ENCODE measurements around the gene EXOC2.

EXOC2 gene

DNA sequence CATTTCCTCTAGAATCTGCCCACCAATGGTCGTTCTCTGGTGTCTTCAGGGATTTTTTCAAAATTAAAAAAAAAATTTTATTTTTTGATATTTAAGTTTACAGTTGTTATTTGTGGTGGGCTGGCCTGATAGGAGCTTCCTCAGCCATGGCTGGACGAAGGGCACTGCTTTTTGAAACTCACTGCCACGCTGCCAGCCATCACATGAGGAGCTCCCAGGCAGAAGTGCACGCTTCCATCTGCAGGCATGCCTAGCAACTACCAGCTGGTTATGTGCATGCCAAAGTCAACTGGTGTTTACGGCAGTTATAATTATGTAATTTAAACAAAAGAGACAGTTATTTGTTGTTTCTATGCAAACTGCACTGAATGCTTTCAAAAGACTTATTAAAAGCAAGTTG is 196.3 kb downstream of the EXOC2 start:
- no peak for DNase-seq (ENCODE audit: low read depth)
- TF ChIP-seq, protein P1, sequence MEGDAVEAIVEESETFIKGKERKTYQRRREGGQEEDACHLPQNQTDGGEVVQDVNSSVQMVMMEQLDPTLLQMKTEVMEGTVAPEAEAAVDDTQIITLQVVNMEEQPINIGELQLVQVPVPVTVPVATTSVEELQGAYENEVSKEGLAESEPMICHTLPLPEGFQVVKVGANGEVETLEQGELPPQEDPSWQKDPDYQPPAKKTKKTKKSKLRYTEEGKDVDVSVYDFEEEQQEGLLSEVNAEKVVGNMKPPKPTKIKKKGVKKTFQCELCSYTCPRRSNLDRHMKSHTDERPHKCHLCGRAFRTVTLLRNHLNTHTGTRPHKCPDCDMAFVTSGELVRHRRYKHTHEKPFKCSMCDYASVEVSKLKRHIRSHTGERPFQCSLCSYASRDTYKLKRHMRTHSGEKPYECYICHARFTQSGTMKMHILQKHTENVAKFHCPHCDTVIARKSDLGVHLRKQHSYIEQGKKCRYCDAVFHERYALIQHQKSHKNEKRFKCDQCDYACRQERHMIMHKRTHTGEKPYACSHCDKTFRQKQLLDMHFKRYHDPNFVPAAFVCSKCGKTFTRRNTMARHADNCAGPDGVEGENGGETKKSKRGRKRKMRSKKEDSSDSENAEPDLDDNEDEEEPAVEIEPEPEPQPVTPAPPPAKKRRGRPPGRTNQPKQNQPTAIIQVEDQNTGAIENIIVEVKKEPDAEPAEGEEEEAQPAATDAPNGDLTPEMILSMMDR (conservative IDR thresholded peaks at IDR 0.05; ENCODE audit: control insufficient read depth, insufficient read depth, low read depth, low read length): no peak
- H3K4me3 ChIP-seq (ENCODE audit: control insufficient read depth, low read depth, low read length): no peak overlapping the region

DNA sequence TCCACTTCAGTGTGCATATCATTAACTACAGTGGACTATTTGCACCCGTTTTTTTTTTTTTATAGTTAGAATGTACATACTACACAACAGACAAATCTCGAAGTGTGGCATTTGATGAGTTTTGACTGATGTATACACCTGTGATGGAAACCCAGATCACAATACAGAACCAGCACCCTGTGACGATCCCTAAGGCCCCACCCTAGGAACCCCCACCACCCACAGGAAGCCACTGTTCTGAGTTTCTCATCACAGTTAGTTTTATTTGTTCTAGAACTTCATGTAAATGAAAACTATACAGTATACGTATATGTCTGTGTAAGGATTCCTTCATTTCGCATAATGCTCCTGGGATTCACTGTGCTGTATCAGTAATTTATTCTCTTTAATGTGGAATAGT is 198.5 kb downstream of the EXOC2 start:
- H3K4me3 ChIP-seq (ENCODE audit: control insufficient read depth, low read depth, low read length): no peak overlapping the region
- no peak for DNase-seq (ENCODE audit: low read depth)
- TF ChIP-seq, protein P1 (conservative IDR thresholded peaks at IDR 0.05; ENCODE audit: control insufficient read depth, insufficient read depth, low read depth, low read length): no peak

DNA sequence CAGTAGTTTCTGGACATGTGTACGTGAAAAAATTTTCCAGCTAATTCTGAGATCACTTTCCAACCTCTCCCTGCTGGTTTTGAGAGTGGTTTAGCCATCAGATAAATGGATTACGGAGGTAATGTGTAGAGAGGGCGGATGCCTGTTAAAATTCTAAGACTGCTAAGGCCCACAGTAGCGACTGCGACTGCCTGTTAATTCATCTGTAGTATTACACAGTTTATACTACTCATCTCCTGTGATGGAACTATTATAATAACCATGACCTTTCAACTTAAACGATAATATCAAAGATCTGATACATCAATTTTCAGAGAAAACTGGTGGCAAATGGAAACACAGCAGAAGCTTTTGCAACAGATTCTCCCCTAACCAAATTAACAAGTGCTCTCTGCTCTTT is 199.1 kb downstream of the EXOC2 start:
- TF ChIP-seq, protein P1 (conservative IDR thresholded peaks at IDR 0.05; ENCODE audit: control insufficient read depth, insufficient read depth, low read depth, low read length): no peak
- H3K4me3 ChIP-seq (ENCODE audit: control insufficient read depth, low read depth, low read length): no peak overlapping the region
- no peak for DNase-seq (ENCODE audit: low read depth)

DNA sequence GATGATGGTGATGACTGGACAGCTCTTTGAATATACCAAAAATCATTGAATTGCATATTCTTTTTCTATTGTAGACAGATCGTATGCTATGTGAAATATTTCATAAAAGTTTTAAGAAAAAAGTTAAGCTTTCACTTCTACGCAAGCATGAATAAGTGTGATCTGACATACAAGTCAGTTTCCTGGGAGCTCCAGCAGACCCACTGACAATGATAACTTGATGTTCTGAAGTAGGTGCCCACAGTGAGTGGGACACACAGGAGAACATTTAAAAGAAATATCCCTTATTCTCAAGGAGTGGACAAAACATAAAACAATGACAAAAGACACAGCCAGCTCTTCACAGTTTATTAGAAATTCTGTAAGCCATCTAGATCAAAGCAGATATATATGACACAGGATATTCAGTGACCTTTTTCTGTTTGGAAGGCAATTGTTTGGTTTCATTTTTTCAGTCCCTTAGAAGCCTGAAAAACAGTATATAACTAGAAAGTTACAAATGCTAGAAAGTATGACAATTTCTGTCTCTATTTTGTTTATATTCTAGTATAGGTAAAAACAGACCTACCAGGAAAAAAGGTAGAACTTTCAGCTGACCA is 200.0 kb downstream of the EXOC2 start:
- no peak for DNase-seq (ENCODE audit: low read depth)
- no peak overlapping the region for H3K4me3 ChIP-seq (ENCODE audit: control insufficient read depth, low read depth, low read length)
- TF ChIP-seq, protein P1 (conservative IDR thresholded peaks at IDR 0.05; ENCODE audit: control insufficient read depth, insufficient read depth, low read depth, low read length): no peak

DNA sequence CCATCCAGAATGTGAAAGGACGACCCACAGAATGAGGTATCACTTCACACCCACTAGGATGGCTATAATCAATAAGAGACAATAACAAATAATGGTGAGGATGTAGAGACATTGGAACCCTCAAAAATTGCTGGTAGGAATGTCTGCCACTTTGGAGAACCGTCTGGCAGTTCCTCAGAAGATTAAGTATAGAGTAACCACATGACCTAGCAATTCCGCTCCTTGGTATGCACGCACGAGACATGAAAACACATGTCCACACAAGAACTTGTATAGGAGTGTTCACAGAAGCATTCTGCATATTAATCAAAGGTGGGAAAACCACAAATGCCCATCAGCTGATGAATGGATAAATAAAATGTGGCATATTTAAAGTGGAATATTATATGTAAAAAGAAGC is 200.8 kb downstream of the EXOC2 start:
- TF ChIP-seq, protein P1 (conservative IDR thresholded peaks at IDR 0.05; ENCODE audit: control insufficient read depth, insufficient read depth, low read depth, low read length): no peak
- no peak for DNase-seq (ENCODE audit: low read depth)
- H3K4me3 ChIP-seq (ENCODE audit: control insufficient read depth, low read depth, low read length): no peak overlapping the region

DNA sequence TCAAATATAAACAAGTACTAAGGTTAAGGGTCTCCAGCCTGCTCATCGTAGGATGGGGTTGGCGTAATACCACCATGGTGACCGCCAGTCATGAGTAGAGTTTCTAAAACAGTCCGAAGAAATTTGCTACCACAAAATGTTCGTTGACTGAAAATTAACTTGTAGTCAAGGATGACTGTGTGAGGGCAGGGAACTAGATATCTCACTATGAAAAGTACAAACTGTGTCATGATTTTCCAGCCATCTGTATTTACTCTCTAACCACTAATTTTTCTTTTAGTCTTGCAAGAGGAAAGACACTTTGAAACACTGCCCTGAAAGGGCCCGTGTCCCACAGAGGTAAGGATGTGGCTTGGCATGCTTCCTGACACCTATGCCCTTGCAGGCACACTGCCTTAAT is 201.7 kb downstream of the EXOC2 start:
- H3K4me3 ChIP-seq (ENCODE audit: control insufficient read depth, low read depth, low read length): no peak overlapping the region
- DNase-seq (ENCODE audit: low read depth): no peak
- TF ChIP-seq, protein P1 (conservative IDR thresholded peaks at IDR 0.05; ENCODE audit: control insufficient read depth, insufficient read depth, low read depth, low read length): no peak
